Tibial artery (tissue), 4 donors: ENCODE results near the gene DGKB.
"Not testable (repeated sequence)": the region's sequence is repeated elsewhere in the genome, so short reads cannot be mapped to it uniquely, and the experiment has no call there.

ENCODE experiments used
- DNase-seq, 2 donors: peaks; one replicate each; pipeline ENCODE4 v3.0.0-alpha.2; 2019
- H3K27ac ChIP-seq, 2 donors: fragments of 200-600 bp; sonication (generic) in 1 of 2; 1 replicate in 1 of 2; 2 replicates in 1 of 2; pipeline ENCODE4 v1.5.1; 2018 to 2019; ENCODE audit warnings: mild to moderate bottlenecking in 1 of 2
- H3K27me3 ChIP-seq, 2 donors: fragments of 200-600 bp; sonication (generic) in 1 of 2; one replicate each; pipeline versions ENCODE4 v1.5.1 to v1.6.0; 2016 to 2019
- H3K36me3 ChIP-seq, 3 donors: fragments of 200-600 bp; sonication (generic) in 2 of 3; one replicate each; pipeline ENCODE4 v1.5.1; 2016 to 2019; ENCODE audit warnings: mild to moderate bottlenecking in 2 of 3
- H3K4me1 ChIP-seq, 4 donors: fragments of 200-600 bp; sonication (generic) in 2 of 4; 1 replicate in 3 of 4; 2 replicates in 1 of 4; pipeline ENCODE4 v1.5.1; 2016 to 2019
- H3K4me3 ChIP-seq, 2 donors: fragments of 200-600 bp; sonication (generic) in 1 of 2; 1 replicate in 1 of 2; 2 replicates in 1 of 2; pipeline ENCODE4 v1.5.1; 2018 to 2019; ENCODE audit warnings: mild to moderate bottlenecking in 2 of 2
- H3K9me3 ChIP-seq, 3 donors: fragments of 200-600 bp; sonication (generic) in 1 of 3; one replicate each; pipeline ENCODE4 v1.5.1; 2016 to 2019
- intact Hi-C: fragments of 100-400 bp; cut with DNase I; formaldehyde crosslinking; loops from one replicate; pipeline ENCODE4 v1.15.0; 2023; ENCODE audit warnings: low total_unique reads
- TF ChIP-seq, protein P1 (sequence below), 2 experiments: fragments of 200-600 bp in 1 of 2; fragments of 450-650 bp in 1 of 2; IDR thresholded peaks; one replicate each; pipeline ENCODE4 v1.5.1; 2017 to 2019; ENCODE audit warnings: antibody characterized with exemption in 2 of 2, mild to moderate bottlenecking in 1 of 2, moderate library complexity in 1 of 2

Gene DGKB

DNA sequence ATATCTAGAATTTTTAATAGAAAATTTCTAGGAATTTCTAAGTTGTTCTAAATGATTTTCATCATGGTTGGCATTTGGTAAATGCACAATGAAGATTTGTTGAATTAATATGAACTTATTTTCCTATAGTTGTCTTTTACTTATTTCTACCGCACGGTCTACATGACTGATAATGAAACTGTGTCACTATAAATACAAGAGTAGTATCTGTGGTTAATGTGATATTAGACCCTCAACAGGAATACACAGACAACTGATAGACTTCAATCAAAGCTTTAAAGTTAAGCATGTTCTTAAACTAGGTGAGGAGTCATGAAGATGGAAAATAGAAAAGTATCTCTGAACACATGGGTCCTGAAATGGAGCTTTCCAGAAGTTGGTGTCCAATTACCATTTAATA is 615.2 kb downstream of the DGKB start:
- intact Hi-C loops = no loop called here
- H3K36me3 ChIP-seq = no peaks in the 10 kb centered on the region

DNA sequence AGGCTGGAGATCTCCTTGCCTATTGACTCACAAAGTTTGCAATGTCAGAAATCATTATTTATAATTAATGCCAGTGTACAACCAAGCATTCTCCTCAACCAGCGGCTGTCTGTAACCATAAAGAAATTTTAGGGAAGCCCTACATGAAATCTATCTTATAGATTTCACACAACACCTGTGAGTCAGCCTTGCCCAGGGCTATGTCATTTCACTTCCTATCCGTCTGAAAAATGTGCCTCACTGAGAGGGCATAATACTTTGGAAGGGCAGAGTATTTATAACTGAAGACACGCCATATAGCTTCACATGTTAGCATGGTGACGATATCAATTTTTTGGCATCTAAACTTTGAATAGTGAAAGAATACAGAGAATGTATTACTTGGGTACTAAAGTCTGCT is 616.5 kb downstream of the DGKB start:
- TF ChIP-seq, protein P1, sequence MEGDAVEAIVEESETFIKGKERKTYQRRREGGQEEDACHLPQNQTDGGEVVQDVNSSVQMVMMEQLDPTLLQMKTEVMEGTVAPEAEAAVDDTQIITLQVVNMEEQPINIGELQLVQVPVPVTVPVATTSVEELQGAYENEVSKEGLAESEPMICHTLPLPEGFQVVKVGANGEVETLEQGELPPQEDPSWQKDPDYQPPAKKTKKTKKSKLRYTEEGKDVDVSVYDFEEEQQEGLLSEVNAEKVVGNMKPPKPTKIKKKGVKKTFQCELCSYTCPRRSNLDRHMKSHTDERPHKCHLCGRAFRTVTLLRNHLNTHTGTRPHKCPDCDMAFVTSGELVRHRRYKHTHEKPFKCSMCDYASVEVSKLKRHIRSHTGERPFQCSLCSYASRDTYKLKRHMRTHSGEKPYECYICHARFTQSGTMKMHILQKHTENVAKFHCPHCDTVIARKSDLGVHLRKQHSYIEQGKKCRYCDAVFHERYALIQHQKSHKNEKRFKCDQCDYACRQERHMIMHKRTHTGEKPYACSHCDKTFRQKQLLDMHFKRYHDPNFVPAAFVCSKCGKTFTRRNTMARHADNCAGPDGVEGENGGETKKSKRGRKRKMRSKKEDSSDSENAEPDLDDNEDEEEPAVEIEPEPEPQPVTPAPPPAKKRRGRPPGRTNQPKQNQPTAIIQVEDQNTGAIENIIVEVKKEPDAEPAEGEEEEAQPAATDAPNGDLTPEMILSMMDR (IDR thresholded peaks at IDR 0.05) = no peak
- H3K27me3 ChIP-seq = no peaks in the 10 kb centered on the region
- no peaks in the 10 kb centered on the region for H3K36me3 ChIP-seq
- intact Hi-C loops = no loop called here
- H3K27ac ChIP-seq = no peak overlapping the region
- peaks cover 0 to 8% (median 0%) of the 10 kb centered on the region in 4 donors for H3K4me1 ChIP-seq
- no peaks in the 10 kb centered on the region for H3K9me3 ChIP-seq
- no peak overlapping the region for H3K4me3 ChIP-seq
- DNase-seq = no peak

More for the DNA sequence above, 615.2 kb downstream of the DGKB start:
- Histone ChIP-seq H3K27ac (no peak overlapping the region), H3K9me3 (no peaks in the 10 kb centered on the region), H3K4me3 (no peak overlapping the region), H3K27me3 (no peaks in the 10 kb centered on the region), H3K4me1 (peaks cover 0 to 8% (median 0%) of the 10 kb centered on the region in 4 donors)
- no peak for DNase-seq
- TF ChIP-seq, protein P1 (IDR thresholded peaks at IDR 0.05) = no peak

DNA sequence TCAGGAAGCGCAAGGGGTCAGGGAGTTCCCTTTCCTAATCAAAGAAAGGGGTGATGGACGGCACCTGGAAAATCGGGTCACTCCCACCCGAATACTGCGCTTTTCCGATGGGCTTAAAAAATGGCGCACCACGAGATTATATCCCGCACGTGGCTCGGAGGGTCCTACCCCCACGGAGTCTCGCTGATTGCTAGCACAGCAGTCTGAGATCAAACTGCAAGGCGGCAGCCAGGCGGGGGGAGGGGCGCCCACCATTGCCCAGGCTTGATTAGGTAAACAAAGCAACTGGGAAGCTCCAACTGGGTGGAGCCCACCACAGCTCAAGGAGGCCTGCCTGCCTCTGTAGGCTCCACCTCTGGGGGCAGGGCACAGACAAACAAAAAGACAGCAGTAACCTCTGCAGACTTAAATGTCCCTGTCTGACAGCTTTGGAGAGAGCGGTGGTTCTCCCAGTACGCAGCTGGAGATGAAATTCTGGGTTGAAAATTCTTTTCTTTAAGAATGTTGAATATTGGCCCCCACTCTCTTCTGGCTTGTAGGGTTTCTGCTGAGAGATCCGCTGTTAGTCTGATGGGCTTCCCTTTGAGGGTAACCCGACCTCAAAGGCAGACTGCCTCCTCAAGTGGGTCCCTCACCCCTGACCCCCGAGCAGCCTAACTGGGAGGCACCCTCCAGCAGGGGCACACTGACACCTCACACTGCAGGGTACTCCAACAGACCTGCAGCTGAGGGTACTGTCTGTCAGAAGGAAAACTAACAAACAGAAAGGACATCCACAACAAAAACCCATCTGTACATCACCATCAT is 623.3 kb downstream of the DGKB start:
- H3K4me1 ChIP-seq, H3K9me3 ChIP-seq, H3K27me3 ChIP-seq, intact Hi-C loops, H3K4me3 ChIP-seq, H3K27ac ChIP-seq, DNase-seq, H3K36me3 ChIP-seq: not testable (repeated sequence)

DNA sequence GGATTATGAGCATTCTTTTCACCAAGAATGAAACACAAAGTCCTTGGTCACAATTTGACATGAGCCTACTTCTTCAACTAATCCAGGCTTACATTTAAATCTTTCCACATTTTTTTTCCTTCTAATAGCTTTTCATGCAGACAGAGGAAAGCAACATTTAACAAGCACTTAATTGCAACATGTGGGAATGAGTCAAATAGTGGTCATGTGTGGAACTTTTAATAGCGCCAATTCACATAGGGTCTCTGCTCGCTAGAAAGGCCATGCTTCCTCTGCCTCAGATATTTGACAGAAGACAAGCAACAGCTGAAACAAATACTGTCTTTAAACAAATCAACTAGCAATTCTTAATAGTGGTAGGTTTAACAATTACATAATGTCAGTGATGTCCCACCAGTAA is 627.2 kb downstream of the DGKB start:
- Histone ChIP-seq H3K4me3 (no peak overlapping the region), H3K9me3 (no peaks in the 10 kb centered on the region), H3K36me3 (no peaks in the 10 kb centered on the region), H3K4me1 (no peaks in the 10 kb centered on the region), H3K27ac (no peak overlapping the region), H3K27me3 (no peaks in the 10 kb centered on the region)
- DNase-seq = no peak
- intact Hi-C loops = no loop called here
- TF ChIP-seq, protein P1 (IDR thresholded peaks at IDR 0.05) = no peak

DNA sequence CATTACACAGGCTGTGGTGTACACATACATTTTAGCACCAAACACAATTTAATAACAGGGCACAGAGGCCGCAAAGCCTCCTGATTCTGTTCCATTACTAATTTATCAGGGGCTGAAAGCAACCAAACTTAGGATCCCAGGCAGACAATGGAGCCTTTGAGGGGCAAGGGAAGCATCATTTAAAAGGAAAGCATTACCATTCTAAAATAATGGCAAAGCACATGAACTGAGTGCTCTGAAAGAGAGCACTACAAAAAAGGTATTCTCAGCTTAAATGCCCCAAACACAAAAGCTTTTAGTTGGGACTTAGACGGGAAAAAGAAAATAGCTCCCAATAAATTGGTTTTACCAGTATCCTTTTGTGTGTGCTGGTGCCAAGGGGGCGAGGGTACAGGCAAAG is 631.1 kb downstream of the DGKB start:
- Histone ChIP-seq H3K4me1 (no peaks in the 10 kb centered on the region), H3K9me3 (no peaks in the 10 kb centered on the region), H3K27ac (no peak overlapping the region), H3K27me3 (no peaks in the 10 kb centered on the region), H3K36me3 (no peaks in the 10 kb centered on the region), H3K4me3 (no peak overlapping the region)
- TF ChIP-seq, protein P1 (IDR thresholded peaks at IDR 0.05) = no peak
- intact Hi-C loops = no loop called here
- no peak for DNase-seq

DNA sequence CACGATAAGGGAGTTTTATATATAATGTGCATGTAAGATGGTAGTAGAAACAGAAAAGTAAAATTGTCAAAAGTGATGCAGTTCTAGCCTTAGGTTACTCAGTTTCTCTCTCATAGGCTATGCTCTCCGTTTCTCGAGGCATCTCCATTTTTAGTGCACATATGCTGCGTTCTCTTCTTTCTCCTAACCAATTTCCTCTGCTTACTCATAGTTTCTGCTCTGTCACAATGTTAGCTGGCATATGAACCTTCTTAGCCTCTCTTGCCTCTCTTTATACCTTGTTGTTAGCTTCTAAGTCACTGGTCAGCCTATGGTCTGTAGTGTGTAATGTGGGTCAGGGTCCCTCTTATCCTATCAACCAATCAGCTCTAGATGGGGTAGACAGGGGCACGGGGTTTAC is 632.5 kb downstream of the DGKB start:
- DNase-seq = no peak
- H3K4me1 ChIP-seq = no peaks in the 10 kb centered on the region
- H3K9me3 ChIP-seq = no peaks in the 10 kb centered on the region
- no peaks in the 10 kb centered on the region for H3K36me3 ChIP-seq
- no peak overlapping the region for H3K4me3 ChIP-seq
- intact Hi-C loops = no loop called here
- no peaks in the 10 kb centered on the region for H3K27me3 ChIP-seq
- TF ChIP-seq, protein P1 (IDR thresholded peaks at IDR 0.05) = no peak
- H3K27ac ChIP-seq = no peak overlapping the region
